ENCODE data around the gene SAMD11.

The SAMD11 gene

GRCh38 chr1:955474-955873 is 31.8 kb downstream of the SAMD11 start:
- DNase-seq (ENCODE audit: insufficient read length, low spot score) (no peak), FAIRE-seq (no peak)
- no peak for TF ChIP-seq CTCF (IDR thresholded peaks at IDR 0.05; ENCODE audit: insufficient read depth, missing control alignments)

GRCh38 chr1:956636-957035 is 32.9 kb downstream of the SAMD11 start:
- FAIRE-seq = no peak

GRCh38 chr1:958823-959730 is 35.4 kb downstream of the SAMD11 start, which contains the start of gene NOC2L:
NOC2L (minus strand) TSS chr1:959256; CDS start chr1:959240, 16 bp downstream.
- peak; percentile 54 for DNase-seq (ENCODE audit: insufficient read length, low spot score)
- no peak for TF ChIP-seq CTCF (IDR thresholded peaks at IDR 0.05; ENCODE audit: insufficient read depth, missing control alignments)
- FAIRE-seq = no peak

More at GRCh38 chr1:956636-957035, 32.9 kb downstream of the SAMD11 start:
- TF ChIP-seq CTCF (IDR thresholded peaks at IDR 0.05; ENCODE audit: insufficient read depth, missing control alignments) = no peak
- no peak for DNase-seq (ENCODE audit: insufficient read length, low spot score)

- TF ChIP-seq CTCF (IDR thresholded peaks at IDR 0.05; ENCODE audit: insufficient read depth, missing control alignments) = no peak
- DNase-seq (ENCODE audit: insufficient read length, low spot score) = no peak
- no peak for FAIRE-seq
These were observed 36.1 kb downstream of the SAMD11 start for GRCh38 chr1:959731-960362.

- no peak for TF ChIP-seq CTCF (IDR thresholded peaks at IDR 0.05; ENCODE audit: insufficient read depth, missing control alignments)
- FAIRE-seq = no peak
- peak; percentile 53 for DNase-seq (ENCODE audit: insufficient read length, low spot score)
These were observed 36.8 kb downstream of the SAMD11 start, which contains the start of gene KLHL17 for GRCh38 chr1:960363-961131. KLHL17 (plus strand) TSS chr1:960584; CDS start chr1:960694, 110 bp downstream.

GRCh38 chr1:961132-961669 is 37.5 kb downstream of the SAMD11 start:
- no peak for TF ChIP-seq CTCF (IDR thresholded peaks at IDR 0.05; ENCODE audit: insufficient read depth, missing control alignments)
- no peak for FAIRE-seq

More at GRCh38 chr1:961132-961669, 37.5 kb downstream of the SAMD11 start:
- no peak for DNase-seq (ENCODE audit: insufficient read length, low spot score)

Measured in D721Med (cell line).